A673 (cell line): ENCODE results near the gene TCEAL4.

Source experiments
- EZH2 ChIP-seq: fragments of 200-600 bp; sonication (generic); IDR thresholded peaks from 2 replicates; pipeline ENCODE4 v1.6.1; 2017; ENCODE audit warnings: borderline replicate concordance, low read depth, mild to moderate bottlenecking, mixed read lengths, antibody characterized with exemption, low read length; ENCODE audit not compliant: poor library complexity, severe bottlenecking
- TF ChIP-seq, protein P1 (sequence below): fragments of 300-800, 200-600 bp; sonication (generic); conservative IDR thresholded peaks from 2 replicates; pipeline ENCODE4 v1.5.1; 2017; ENCODE audit warnings: low read depth, mild to moderate bottlenecking, antibody characterized with exemption, low read length, moderate library complexity, mixed read lengths

DNA sequence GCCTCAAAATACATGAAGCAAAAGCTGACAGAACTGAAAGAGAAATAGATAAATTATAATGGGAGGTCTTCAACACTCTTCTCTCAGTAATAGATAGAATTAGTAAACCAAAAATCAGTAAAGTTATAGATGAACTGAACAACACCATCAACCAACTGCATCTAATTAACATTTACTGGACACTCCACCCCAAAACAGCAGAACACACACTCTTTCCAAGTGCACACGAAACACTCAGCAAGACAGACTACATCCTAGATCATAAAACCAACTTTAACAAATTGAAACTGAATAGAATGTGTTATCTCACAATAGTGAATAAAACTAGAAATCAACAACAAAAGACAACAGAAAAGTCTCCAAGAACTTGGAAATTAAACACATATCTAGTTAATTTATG is 25.1 kb upstream of the TCEAL4 start:
- TF ChIP-seq, protein P1, sequence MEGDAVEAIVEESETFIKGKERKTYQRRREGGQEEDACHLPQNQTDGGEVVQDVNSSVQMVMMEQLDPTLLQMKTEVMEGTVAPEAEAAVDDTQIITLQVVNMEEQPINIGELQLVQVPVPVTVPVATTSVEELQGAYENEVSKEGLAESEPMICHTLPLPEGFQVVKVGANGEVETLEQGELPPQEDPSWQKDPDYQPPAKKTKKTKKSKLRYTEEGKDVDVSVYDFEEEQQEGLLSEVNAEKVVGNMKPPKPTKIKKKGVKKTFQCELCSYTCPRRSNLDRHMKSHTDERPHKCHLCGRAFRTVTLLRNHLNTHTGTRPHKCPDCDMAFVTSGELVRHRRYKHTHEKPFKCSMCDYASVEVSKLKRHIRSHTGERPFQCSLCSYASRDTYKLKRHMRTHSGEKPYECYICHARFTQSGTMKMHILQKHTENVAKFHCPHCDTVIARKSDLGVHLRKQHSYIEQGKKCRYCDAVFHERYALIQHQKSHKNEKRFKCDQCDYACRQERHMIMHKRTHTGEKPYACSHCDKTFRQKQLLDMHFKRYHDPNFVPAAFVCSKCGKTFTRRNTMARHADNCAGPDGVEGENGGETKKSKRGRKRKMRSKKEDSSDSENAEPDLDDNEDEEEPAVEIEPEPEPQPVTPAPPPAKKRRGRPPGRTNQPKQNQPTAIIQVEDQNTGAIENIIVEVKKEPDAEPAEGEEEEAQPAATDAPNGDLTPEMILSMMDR = no peak
- no peak for TF ChIP-seq EZH2
